ENCODE results near the gene OVOL3.
"Not testable (repeated sequence)": the region's sequence is repeated elsewhere in the genome, so short reads cannot be mapped to it uniquely, and the experiment has no call there.

The OVOL3 gene

DNA sequence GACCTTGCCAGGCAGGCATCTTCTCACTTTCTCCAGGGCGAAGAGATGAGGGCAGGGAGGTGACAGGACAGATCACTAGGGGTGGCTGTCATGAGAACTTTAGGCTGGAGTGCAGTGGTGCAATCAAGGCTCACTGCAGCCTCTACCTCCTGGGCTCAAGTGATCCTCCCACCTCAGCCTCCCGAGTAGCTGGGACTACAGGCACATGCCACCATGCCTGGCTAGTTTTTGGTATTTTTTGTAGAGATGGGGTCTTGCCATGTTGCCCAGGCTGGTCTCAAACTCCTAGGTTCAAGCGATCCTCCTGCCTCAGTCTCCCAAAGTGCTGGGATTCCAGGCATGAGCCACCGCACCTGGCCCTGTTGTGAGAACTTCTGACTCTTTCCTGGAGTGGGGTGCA is 23.9 kb downstream of the OVOL3 start:
- DNase-seq (ENCODE audit: low read depth) = not testable (repeated sequence)

- peak; percentile 49 for DNase-seq (ENCODE audit: low read depth)
Observed at GRCh38 chr19:36136964-36137686, 26.2 kb downstream of the OVOL3 start.

DNA sequence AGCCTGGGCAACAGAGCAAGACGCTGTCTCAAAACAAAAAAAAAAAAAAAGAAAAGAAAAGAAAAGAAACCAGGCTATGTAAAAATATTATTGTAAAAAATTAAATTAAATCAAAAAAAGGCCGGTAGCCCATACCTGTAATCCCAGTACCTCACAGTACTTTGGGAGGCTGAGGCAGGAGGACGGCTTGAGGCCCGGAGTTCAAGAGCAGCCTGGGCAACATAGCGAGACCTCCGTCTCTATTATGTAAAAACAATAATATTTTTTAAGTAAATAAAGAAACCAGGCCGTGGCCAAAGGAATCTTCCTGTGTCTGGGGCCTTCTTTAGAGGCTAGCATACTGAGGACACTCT is 28.2 kb downstream of the OVOL3 start:
- DNase-seq (ENCODE audit: low read depth) = no peak

GRCh38 chr19:36139473-36140303 is 28.7 kb downstream of the OVOL3 start, which contains the start of gene CAPNS1:
Gene CAPNS1, plus strand, starts transcription at chr19:36140066. Its CDS starts 946 bp downstream, at chr19:36141012.
- DNase-seq (ENCODE audit: low read depth) = peak; percentile 60

DNA sequence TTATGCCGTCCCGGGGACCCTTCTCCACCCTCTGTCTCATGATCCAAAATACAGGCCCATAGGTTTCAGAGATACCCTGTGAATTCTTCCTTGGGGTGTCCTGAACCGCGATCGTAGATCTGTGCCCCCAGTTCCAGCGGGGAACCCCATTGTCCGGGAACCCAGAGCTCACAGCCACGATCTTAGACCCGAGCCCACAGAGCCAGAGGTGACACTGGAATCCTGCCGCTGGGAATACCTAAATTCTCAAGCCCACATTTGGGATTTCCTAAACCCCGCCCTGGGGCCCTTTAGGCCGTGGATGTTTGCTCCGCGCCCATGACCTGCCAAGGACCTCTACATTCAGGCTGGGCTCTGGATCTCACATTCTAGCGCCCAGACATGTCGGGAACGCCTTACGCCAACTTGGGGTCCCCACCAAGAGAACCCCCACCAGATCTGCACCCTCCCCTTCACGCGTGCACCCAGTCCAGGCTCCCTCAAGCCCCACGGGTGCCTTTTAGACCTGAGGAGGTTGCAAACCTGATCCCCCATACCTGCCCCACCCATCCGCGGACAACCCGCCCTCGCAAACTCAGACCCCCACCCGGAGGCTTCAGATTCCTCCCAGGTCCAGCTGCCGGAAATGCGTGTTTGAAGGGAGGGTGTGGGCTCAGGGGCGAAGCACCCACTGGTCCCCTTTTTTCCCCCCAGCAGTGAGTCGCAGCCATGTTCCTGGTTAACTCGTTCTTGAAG is 29.5 kb downstream of the OVOL3 start:
- no peak for DNase-seq (ENCODE audit: low read depth)

GRCh38 chr19:36141039-36141927 is 30.3 kb downstream of the OVOL3 start:
- no peak for DNase-seq (ENCODE audit: low read depth)

DNA sequence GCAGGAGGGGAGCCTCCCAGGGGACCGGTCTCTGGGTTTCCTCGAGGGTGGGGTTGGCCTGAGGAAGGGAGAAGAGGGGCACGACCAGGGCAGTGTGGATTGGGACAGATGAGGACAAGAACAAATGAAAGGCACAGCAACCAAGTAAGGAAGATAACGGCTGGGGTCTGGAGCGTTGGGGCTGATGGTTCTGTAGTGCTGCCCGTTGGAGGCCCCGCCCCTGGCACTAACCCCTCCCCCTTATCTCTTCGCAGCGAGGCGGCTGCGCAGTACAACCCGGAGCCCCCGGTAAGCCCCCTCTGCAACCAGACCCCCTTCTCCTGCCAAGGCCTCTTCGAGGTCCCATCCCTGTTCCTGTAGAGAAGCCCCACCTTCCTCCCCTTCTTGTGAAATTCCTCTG is 31.1 kb downstream of the OVOL3 start:
- DNase-seq (ENCODE audit: low read depth) = no peak

DNA sequence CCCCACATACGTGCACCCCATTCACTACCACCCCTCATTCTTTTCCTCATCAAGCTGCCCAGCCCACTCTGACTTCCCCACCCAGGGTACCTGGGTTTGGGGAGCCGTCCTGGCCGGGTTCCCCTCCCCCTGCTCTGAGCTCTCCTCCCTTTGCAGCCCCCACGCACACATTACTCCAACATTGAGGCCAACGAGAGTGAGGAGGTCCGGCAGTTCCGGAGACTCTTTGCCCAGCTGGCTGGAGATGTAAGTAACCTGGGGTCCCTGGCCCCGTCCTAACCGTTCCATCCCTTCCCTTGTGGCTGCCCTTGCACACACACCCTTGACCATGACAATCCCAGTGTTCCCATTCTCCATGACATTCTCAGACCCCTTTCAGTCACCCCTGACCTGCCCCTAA is 31.6 kb downstream of the OVOL3 start:
- DNase-seq (ENCODE audit: low read depth) = no peak

- DNase-seq (ENCODE audit: low read depth) = no peak
Observed at GRCh38 chr19:36144624-36145023, 33.7 kb downstream of the OVOL3 start.

GRCh38 chr19:36149673-36150406 is 38.9 kb downstream of the OVOL3 start:
- DNase-seq (ENCODE audit: low read depth) = no peak

DNA sequence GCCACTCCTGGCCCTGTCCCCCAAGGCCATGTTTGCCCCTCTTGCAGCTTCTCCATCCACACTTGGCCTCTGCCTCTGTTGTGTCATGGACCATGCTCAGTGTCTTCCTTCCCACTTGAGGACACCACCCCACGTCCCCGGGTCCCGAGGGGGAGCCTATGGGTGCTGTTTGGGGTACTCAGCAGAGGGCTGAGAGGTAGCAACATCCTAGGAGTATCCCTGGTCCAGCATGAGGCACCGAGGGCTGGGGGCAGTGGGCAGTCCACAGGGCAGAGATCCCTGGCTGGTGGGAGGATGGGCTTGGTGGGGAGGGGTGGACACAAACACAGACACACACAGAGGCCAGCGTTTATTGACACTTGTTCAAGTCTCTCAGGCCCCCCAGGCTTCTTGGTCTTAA is 39.6 kb downstream of the OVOL3 start:
- DNase-seq (ENCODE audit: low read depth) = no peak

DNA sequence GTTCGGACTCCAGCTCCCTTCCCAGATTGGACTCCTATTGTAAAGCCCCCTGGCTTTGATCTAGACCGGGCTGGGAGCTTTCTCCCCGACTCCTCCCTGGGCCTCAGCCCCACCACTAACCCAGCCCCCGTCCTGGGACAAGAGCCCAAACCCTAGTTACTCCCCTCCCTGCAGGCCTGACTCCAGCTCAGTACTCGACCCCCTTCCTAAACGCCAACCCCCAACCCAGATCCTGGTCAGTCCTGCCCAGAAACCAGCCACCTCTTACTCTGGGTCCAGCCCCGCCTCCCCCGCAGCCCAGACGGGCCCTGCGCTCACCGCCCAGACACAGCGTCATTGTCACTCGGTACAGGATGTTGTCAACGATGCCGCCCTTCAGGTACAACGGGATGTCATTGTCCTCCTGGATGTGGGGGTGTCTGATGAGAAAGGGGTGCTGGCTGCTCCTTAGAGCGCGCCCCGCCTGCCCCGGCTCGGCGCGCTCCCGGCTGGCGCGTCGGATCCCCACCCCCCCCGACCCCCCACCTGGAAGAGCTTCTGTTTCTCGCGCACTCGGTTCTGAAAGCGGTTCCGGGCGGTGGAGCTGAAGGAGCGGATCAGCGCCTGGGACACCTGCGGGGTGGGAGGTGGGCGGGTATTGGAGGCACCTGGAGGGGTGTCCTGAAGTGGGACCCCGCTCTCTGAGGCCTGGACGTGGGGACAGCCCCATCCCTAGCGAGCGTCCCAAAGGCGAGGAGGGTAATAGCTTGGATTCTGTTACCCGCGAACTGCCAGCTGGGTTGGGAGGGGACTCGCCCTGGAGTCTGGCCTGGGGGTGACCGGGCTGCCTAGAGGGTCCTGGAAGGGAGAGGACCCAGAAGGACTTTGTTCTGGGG is 40.4 kb downstream of the OVOL3 start:
- no peak for DNase-seq (ENCODE audit: low read depth)

DNA sequence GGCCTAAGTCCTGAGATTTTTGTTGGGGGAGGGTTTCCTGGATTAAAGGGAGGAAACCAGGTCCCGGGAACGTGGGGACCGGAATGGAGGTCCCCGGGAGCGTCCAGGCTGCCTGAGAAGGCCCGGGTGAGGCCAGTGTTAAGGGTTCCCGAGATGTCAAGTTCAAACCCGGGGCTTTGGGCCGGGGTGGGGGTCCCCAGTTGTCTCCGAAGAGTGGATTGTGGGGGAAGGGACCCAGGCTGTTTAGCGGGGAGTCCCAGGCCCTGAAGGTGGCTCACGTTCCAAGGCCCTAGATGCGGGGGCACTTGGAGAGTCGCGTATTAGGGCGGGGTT is 41.0 kb downstream of the OVOL3 start:
- DNase-seq (ENCODE audit: low read depth) = no peak

DNA sequence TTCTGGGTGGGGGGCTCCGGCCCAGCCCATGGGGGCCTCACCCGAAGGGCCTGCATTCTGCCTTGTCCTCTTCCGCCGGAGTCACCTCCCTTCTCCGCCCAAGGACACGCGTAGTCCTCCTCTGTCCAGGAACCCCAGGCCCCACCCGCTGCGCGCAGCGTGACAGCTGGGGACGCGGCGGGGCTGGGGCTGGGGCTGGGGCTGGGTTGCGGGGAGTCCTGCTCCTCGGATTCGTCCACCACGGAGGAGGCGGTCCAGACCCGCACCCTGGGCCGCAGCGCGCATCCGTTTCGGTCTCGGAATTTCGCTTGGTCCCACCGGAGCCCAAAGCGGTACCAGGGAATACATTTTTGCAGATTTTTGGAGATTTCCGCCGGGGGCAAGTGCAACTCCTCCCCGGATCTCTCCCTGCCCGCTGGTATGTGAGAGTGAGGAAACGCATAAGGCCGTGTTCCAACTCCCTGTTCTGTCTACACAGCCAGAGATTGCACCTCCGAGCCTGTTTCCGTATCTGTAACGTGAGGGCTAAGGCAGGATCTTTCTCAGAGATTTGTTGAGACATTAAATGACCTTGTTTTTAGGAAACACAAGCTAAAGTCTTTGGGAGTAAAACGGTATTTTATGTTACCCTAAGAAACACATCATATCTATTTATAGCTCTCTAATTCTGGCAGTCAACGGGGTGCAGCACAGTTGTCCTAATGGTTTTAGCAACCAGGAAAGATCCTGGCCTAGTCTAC is 41.6 kb downstream of the OVOL3 start, which contains the start of gene COX7A1:
Gene COX7A1 (minus strand): TSS at position 96 of the 740 bp plus-strand sequence. CDS start 40 bp downstream, at position 56.
- no peak for DNase-seq (ENCODE audit: low read depth)

DNA sequence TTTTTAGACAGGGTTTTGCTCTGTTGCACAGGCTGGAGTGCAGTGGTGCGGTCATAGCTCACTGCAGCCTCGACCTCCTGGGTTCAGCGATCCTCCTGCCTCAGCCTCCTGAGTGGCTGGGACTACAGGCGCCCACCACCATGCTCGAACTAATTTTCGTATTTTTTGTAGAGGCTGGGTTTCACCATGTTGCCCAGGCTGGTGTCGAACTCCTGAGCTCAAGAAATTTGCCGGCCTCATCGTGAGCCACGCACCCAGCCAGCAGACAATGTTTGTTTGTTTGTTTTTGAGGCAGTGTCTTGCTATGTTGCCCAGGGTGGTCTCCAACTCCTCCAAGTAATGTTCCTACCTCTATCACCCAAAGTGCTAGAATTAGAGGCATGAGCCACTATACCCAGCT is 42.2 kb downstream of the OVOL3 start:
- no peak for DNase-seq (ENCODE audit: low read depth)

DNA sequence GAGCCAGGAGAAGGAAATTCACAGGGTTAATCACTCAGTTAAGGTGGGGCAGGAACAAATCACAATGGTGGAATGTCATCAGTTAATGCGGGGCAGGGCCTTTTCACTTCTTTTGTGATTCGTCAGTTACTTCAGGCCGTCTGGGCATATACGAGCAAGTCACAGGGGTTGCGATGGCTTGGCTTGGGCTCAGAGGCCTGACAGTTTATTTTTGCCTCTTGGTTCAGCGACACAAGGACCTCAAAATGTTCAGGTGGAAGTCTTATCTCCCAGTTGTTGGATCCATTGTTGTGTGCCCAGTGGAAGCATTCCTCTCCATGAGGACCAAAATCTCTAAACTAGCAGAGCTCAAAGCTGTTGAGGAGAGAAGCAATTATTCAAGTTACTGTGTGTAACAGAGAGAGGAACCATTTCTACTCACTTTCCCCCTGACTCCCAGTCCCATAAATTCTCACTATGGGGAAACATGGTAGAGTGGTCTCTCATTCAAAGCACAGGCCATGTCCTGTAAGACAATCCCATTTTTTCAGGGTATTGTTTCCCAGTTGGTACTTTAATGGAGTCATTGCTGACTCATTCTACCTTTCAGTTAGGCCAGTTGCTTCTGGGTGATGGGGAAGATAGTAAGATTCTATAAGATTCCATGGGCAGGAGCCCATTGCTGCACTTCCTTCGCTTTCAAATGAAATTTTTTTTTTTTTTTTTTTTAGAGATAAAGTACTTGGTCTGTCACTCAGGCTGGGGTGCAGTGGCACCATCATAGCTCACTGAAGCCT is 50.1 kb downstream of the OVOL3 start:
- no peak for DNase-seq (ENCODE audit: low read depth)
